HG03469 (cell line): ENCODE data around the gene ZP3.
"Not testable (repeated sequence)": the region's sequence is repeated elsewhere in the genome, so short reads cannot be mapped to it uniquely, and the experiment has no call there.

Experiments
- ATAC-seq: cut with Tn5 transposase; IDR thresholded peaks from one replicate; pipeline ENCODE4 v1.9.1; 2021; ENCODE audit warnings: mild to moderate bottlenecking, moderate library complexity, moderate number of reproducible peaks; ENCODE audit not compliant: unreplicated experiment

The ZP3 gene

GRCh38 chr7:76403780-76404494, 20.8 kb upstream of the ZP3 start:
- ATAC-seq = no peak

GRCh38 chr7:76405738-76406137, 19.0 kb upstream of the ZP3 start:
- ATAC-seq = no peak

- no peak for ATAC-seq
Measured at GRCh38 chr7:76407718-76408117, 17.0 kb upstream of the ZP3 start.

GRCh38 chr7:76408121-76408560, 16.6 kb upstream of the ZP3 start:
- ATAC-seq = no peak

GRCh38 chr7:76409537-76409936, 15.2 kb upstream of the ZP3 start, which contains the start of gene SSC4D:
SSC4D (minus strand) TSS chr7:76409697; CDS start chr7:76404439, 5,258 bp downstream.
- ATAC-seq = no peak

GRCh38 chr7:76411626-76412025, 13.1 kb upstream of the ZP3 start:
- ATAC-seq = no peak

GRCh38 chr7:76412249-76412648, 12.5 kb upstream of the ZP3 start:
- no peak for ATAC-seq

- not testable (repeated sequence) for ATAC-seq
Measured at GRCh38 chr7:76417654-76418310, 7.0 kb upstream of the ZP3 start.

GRCh38 chr7:76421097-76421496, 3.7 kb upstream of the ZP3 start:
- ATAC-seq = not testable (repeated sequence)

- no peak for ATAC-seq
Measured at GRCh38 chr7:76423666-76424412, 911 bp upstream of the ZP3 start.

- ATAC-seq = no peak
Measured at GRCh38 chr7:76425156-76425555, 406 bp downstream of the ZP3 start.

GRCh38 chr7:76425558-76425957, 808 bp downstream of the ZP3 start:
- ATAC-seq = not testable (repeated sequence)

GRCh38 chr7:76426246-76426645, 1.5 kb downstream of the ZP3 start:
- no peak for ATAC-seq

- no peak for ATAC-seq
Measured at GRCh38 chr7:76427635-76428034, 2.9 kb downstream of the ZP3 start.

GRCh38 chr7:76428149-76428823, 3.5 kb downstream of the ZP3 start:
- no peak for ATAC-seq

- no peak for ATAC-seq
Measured at GRCh38 chr7:76428868-76429805, 4.4 kb downstream of the ZP3 start.

- ATAC-seq = no peak
Measured at GRCh38 chr7:76430211-76430610, 5.5 kb downstream of the ZP3 start.

GRCh38 chr7:76430836-76431235, 6.1 kb downstream of the ZP3 start:
- no peak for ATAC-seq

GRCh38 chr7:76437873-76438272, 13.1 kb downstream of the ZP3 start:
- ATAC-seq = not testable (repeated sequence)
